GM21526 (cell line): ENCODE results near the gene MAZ.
"Not testable (repeated sequence)": the region's sequence is repeated elsewhere in the genome, so short reads cannot be mapped to it uniquely, and the experiment has no call there.

Experiments used
- ATAC-seq: cut with Tn5 transposase; IDR thresholded peaks from one replicate; pipeline ENCODE4 v1.9.1; 2021; ENCODE audit warnings: moderate library complexity; ENCODE audit not compliant: unreplicated experiment, low FRiP score

MAZ gene

DNA sequence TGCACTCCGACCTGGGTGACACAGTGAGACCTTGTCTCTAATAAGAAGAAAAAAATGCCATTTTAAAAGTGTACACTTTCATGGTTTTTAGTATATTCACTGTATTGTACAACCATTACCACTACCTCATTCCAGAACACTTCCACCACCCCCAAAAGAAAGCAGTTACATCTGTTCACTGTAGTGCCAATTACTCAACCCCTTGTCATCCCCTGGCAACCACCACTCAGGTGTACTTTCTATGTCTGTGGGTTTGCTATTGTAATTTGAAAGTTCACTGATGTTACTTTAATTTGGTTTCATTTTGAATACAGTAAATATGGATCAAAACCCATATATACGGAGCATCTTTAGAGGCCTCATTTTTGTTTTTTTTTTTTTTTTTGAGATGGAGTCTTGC, 22.2 kb upstream of the MAZ start:
- ATAC-seq: no peak

DNA sequence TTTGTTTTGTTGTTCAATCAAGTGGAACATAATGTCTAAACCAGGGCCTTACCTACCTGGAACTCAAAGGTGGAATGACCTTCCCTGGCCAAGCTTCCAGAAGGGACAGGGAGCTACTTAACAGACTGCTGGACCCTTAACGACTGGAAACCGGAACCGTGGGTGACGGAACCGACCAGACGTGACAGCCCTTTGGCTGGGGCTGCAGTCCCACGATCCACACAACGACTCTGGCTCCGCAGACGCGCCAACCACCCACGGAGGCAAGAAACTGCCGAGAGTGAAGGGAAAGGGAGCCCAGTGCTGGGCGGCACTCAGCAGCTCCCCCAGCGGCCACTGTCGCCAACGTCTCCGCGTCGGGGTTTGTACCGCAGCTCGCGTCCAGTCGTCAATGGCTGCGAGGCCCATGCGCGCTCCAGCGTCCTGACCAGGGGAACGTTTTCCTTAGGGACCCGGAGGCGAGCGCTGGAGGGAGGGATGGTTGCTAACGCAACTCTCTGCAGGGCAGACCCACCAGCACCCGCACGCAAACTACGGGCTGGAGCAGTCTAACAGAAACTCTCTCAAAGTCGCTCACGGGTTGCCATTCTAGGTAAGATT, 21.3 kb upstream of the MAZ start:
- ATAC-seq: no peak

DNA sequence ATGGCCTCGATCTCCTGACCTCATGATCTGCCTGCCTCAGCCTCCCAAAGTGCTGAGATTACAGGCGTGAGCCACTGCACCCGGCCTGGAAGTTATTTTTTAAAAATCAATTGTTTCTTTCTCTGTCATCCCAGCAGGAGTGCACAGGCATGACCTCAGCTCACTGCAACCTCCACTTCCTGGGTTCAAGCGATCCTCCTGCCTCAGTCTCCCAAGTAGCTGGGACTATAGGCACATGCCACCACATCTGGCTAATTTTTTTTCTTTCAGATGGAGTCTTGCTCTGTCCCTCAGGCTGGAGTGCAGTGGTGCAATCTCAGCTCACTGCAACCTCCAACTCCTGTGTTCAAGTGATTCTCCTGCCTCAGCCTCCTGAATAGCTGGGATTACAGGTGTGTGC, 19.2 kb upstream of the MAZ start:
- ATAC-seq: not testable (repeated sequence)

DNA sequence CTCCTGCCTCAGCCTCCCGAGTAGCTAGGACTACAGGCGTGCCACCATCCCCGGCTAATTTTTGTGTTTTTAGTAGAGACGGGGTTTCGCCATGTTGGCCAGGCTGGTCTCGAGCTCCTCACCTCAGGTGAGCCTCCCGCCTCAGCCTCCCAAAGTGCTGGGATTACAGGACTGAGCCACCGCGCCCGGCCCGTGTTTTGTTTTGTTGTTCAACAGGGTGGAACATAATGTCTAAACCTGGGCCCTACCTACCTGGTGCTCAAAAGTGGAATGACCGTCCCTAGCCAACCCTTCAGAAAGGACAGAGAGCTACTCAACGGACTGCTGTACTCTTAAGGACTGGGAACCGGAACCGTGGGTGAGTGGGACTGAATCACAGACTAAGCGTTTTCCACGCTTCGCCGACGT, 16.6 kb upstream of the MAZ start:
- no peak for ATAC-seq

DNA sequence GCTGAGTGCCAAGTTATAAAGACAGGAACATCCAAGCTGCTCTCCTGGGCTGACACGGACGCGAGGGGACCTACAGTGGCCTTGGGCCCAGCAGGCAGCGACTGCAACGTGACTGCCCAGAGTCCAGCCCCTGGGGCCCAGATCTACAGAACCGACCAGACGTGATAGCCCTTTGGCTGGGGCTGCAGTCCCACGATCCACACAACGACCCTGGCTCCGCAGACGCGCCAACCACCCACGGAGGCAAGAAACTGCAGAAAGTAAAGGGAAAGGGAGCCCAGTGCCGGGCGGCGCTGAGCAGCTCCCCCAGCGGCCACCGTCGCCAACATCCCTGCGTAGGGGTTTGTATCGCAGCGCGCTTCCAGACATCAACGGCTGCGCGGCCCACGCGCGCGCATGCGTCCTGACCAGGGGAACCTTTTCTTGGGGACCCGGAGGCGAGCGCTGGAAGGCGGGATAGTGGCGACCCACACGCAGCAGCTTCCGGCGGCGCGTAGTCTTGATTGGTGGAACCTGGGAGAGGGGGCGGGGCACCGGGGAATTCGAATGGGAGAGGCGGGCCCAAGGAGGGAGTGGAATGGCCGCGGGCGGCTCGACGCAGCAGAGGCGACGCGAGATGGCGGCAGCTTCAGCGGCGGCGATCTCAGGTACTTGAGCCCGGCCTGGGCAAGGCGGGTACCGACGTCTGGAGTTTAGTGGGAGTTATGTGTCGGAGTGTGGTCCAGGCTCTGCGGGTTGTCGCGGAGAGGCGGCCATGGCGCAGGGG, 16.0 kb upstream of the MAZ start, which contains the start of gene KIF22:
Gene KIF22 (plus strand): TSS at position 569 of the 766 bp plus-strand sequence. CDS start 9 bp downstream, at position 578.
- peak; percentile 78 for ATAC-seq

DNA sequence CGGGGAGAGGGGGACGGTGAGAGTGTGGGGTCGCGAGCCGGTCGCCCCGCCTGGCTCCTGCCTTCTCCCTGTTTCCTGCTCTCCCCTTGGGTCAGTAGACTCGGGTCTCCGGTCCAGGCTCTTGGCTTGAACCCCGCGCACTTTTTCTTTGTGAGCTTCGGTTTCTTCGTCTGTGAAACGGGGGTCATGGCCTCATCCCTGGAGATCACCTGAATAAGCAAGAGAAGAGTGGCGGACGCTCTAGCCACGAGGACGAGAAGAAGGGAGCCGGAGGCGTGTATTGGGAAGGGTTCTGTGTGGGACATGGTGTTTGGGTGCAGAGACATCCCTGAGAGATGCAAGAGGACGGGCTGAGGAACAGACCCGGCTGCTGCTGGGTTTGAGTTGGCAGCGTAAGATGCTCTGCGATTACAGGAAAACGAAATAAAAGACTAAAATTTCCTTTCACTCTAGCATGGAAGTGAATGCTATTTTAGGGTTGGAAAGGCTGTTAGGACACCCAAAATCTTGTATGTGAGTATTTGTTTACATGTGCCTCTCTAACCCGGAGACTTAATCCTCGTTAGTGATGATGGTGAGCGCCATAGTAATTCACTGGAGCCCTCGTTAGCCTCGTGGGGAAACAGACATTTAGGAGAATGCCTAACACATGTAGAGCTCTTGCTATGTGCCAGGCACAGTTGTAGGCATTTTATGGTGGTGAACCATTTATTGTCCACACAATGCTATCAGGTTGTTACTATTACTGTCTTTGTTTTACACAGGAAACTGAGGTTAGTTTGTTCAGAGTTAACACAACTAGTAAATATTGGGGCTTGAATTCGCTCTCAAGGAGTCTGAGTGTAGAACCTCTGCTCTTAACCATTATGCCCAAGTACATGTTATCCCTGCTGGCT, 15.1 kb upstream of the MAZ start:
- ATAC-seq: peak; percentile 7

DNA sequence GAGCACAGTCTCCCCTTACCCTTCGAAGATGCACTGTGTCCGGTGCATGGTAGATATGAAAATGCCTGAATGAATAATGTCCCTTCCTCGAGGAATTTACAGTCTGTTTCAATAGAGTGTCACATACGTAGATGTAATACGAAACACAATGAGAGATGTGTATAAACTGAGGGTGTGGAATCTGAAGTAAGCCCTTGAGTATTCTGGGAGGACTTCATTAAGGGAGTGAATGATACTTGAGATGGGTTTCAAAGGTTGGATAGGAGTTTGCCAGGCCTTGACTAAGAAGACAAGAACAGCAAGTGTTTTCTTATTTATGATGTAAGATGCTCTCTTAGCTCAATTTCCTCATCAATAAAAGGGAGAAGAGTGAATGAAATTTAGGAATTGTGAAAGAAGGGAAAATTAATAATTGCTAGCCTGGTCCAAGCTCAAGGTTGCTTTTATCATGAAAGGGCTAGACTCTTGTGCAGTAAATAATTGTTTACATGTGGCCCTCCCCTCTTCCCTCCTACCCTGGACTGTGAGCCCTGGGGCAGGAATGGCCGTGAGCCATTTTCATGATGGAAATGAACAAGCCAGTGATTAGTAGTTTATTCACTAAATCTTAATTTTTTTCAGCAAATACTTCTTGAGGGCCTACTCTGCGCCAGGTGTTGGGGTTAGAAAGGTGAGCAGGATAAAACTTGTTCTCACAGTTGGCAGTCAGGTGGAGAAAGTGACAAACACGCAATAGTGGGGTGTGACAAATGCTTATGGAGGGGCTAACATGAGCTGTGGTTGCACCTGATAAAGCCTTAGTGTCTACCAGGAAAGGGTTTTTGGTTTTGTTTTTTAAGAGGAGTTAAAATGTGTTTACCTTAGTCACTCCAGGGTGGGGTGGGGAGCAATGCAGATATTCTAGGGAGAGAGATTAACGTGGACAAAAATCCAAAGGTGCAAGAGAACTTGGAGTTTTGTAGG, 14.2 kb upstream of the MAZ start:
- no peak for ATAC-seq

DNA sequence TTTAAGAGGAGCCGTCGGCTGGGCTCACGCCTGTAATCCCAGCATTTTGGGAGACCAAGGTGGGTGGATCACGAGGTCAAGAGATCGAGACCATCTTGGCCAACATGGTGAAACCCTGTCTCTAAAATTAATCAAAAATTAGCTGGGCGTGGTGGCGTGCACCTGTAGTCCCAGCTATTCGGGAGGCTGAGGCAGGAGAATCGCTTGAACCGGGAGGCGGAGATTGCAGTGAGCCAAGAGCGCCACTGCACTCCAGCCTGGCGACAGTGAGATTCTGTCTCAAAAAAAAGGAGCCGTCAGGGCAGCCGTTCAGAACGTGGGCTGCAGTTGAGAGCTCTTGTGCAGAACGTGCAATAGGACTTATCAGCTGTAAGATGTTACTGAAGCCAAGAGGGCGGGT, 13.2 kb upstream of the MAZ start:
- not testable (repeated sequence) for ATAC-seq

DNA sequence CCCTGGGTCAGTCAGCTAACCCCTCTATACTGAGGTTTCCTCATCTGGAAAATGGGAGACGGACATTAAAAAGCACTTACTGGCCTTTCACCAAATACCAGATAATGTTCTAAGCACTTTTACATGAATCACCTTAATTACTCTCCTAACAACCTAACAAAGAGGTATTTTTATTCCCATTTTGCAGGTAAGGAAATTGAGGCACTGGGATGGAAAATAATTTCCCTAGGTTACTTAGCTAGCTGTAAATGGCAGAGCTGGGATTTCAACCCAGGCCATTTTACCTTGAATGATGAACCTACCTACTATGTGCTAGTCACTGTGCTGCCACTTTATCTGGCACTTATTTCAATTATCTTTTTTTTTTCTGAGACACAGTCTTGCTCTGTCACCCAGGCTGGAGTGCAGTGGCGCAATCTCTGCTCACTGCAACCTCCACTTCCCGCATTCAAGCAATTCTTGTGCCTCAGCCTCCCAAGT, 12.1 kb upstream of the MAZ start:
- no peak for ATAC-seq

DNA sequence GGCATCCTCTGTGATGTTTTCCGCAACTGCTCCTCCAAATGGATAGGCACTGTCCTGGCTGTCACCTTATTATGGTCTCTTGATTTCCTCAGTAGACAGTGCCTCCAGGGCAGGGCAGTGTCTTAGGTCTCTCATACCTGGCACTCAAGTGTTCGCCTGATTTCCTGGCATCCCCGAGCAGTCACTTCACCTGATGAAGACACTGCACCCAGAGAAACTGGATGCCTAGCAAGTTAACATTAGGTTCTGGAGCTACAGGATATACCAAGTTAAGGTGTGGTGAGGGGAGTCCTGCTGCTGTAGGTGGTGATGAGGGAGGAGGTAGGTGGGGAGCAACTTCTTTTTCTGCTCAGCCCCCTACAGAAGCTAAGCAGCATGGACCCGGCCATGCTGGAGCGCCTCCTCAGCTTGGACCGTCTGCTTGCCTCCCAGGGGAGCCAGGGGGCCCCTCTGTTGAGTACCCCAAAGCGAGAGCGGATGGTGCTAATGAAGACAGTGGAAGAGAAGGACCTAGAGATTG, 3.9 kb upstream of the MAZ start:
- no peak for ATAC-seq

DNA sequence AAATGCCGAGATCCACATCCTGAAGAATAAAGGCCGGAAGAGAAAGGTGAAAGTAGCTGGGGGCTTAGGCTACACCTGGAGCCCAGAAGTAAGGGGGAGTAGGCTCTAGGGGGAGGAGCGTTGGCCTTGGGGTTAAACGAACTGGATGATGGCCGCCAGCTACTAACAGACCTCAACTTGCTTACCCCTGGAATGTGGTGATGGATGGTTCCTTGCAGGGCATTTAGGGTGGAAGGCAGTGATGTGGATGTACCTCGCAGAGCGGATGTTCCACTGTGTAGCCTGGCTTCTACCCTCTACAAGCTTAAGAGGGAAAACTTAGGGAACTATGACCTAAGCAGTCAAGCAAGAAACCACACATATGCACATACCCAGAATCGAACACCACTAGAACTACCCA, 2.3 kb upstream of the MAZ start:
- no peak for ATAC-seq

DNA sequence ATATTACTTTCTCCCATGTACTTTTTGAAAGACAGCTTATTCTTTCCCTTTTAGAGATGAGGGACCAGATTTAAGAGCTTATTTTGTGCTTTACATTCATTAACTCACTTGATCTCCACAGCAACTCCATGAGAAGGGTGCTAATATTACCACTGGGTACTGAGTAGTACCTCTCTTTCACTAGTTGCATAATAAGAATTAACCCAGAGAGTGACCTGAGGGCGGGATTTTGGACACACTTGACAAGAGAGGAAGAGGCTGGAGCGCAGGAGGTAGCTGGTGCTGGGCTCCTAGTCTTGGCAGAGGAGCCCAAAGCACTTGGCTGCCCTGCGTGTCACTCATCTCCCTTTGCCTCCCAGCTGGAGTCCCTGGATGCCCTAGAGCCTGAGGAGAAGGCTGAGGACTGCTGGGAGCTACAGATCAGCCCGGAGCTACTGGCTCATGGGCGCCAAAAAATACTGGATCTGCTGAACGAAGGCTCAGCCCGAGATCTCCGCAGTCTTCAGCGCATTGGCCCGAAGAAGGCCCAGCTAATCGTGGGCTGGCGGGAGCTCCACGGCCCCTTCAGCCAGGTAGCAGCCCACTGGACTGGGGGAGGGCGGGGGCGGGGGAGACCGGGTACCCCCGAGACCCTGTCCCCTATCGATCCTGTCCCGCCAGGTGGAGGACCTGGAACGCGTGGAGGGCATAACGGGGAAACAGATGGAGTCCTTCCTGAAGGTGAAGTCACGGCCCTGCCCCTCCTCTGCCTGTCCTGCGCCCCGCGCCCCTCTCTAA, 1.7 kb upstream of the MAZ start:
- no peak for ATAC-seq

DNA sequence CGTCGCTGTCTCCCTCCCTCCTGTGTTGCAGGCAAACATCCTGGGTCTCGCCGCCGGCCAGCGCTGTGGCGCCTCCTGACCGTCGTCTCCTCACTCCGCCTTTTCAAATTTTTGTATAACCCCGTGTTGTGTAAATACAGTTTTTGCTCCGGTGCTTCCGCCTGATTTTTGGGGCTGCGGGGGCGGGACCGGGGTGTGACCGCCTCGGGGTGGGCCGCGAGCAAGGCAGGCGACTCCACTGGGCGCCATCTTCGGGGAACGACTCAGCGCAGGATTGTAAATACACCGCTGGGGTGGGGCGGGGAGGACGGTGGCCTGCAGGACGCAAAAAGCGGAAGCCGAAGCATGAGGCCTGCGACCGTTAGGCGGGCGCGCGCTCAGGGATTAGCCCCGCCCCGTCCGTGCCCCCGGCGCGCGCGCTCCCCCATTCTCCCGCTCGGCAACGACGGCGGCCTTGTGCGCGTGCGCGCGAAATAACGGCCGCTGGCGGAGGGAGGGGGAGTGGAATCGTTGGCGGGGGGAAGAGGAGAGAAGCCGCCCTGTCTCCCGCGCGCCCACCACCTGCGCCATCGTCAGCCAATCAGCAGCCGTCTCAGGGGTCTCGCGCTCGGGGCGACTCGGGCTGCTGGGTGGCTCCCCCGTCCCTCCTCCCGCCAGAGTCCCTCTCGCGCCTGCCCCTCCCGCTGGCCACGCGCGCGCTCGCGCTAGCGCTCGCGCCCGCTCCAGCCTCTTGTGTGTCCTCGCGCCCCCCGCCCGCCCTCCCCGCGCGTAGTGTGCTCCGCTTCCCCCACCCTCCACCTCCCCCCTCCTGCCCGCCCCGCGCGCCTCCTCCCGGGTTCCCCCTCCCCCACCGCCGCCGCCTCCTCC, 864 bp upstream of the MAZ start:
- peak; percentile 42 for ATAC-seq

DNA sequence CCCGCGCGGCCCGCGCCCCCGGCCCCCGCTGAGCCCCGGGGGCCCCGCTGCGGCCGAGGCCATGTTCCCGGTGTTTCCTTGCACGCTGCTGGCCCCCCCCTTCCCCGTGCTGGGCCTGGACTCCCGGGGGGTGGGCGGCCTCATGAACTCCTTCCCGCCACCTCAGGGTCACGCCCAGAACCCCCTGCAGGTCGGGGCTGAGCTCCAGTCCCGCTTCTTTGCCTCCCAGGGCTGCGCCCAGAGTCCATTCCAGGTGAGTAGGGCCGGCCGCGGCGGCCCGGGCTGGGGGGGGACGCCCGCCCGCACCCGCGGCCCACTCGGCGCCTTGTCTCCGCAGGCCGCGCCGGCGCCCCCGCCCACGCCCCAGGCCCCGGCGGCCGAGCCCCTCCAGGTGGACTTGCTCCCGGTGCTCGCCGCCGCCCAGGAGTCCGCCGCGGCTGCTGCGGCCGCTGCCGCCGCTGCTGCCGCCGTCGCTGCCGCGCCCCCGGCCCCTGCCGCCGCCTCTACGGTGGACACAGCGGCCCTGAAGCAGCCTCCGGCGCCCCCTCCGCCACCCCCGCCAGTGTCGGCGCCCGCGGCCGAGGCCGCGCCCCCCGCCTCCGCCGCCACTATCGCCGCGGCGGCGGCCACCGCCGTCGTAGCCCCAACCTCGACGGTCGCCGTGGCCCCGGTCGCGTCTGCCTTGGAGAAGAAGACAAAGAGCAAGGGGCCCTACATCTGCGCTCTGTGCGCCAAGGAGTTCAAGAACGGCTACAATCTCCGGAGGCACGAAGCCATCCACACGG, 504 bp downstream of the MAZ start:
- no peak for ATAC-seq

DNA sequence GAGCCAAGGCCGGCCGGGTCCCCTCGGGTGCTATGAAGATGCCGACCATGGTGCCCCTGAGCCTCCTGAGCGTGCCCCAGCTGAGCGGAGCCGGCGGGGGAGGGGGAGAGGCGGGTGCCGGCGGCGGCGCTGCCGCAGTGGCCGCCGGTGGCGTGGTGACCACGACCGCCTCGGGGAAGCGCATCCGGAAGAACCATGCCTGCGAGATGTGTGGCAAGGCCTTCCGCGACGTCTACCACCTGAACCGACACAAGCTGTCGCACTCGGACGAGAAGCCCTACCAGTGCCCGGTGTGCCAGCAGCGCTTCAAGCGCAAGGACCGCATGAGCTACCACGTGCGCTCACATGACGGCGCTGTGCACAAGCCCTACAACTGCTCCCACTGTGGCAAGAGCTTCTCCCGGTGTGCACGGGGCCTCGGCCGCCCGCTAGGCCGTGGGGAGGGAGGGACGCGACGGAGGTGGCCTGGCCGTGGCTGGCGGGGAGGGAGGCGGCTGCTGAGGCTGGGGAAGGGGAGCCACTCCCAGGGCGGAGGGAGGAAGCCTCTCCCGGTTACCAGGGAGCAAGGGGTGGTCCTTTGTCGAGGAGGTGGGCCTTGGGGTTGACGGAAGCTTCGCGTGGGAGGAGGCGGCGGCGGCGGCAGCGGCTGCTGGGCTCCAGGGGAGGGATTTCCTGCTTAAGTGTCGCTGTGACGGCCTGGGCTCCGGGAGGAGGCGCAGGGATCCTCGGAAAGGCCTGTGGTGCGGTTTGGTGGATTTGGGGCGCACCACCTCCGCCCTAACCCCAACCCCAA, 1.3 kb downstream of the MAZ start:
- no peak for ATAC-seq

DNA sequence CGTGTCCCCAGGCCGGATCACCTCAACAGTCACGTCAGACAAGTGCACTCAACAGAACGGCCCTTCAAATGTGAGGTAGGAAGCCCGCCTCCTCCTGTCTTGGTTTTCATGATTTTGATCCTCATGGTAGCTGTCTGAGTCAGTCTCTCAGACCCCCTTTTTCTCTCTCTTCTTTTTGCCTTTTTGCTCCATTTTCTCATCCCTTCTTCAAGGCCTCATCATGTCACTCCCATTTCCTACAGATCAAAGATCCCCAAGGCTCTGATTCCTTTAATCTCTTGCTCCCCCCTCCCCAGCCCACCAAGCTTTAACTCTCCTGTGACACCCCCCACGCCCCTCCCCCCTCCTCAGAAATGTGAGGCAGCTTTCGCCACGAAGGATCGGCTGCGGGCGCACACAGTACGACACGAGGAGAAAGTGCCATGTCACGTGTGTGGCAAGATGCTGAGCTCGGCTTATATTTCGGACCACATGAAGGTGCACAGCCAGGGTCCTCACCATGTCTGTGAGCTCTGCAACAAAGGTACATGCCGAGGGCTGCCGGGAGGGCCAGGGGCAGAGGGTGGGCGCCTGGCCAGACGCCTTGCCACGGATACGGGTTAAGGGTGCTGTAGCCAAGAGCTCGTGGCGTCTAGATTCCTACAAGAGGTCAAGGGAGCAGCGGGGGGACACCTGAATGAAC, 2.0 kb downstream of the MAZ start:
- no peak for ATAC-seq
